Esophagus squamous epithelium (tissue), 5 donors: Measurements from ENCODE around the gene RIPOR1. TPM values are rescaled to one million over a fixed set of nuclear protein-coding genes. Genes with fewer than 3 reads are reported as not detected.

Source experiments
- DNase-seq: peaks from one replicate; lab custom pipeline; 2025; lab: John Stamatoyannopoulos, UW
- H3K27ac ChIP-seq, 4 donors: fragments of 200-600 bp; sonication (generic); one replicate each; pipeline ENCODE4 v1.5.1; 2016 to 2019; ENCODE audit warnings: mild to moderate bottlenecking in 1 of 4
- H3K27me3 ChIP-seq, 4 donors: fragments of 200-600 bp; sonication (generic); 1 replicate in 3 of 4; 2 replicates in 1 of 4; pipeline versions ENCODE4 v1.5.1 to v1.6.0; 2017 to 2021; ENCODE audit warnings: antibody characterized with exemption in 1 of 4
- H3K36me3 ChIP-seq, 3 donors: fragments of 200-600 bp; sonication (generic); one replicate each; pipeline ENCODE4 v1.5.1; 2016 to 2019
- H3K4me1 ChIP-seq, 3 donors: fragments of 200-600 bp; sonication (generic); one replicate each; pipeline ENCODE4 v1.5.1; 2017 to 2019
- H3K4me3 ChIP-seq, 4 donors: fragments of 200-600 bp; sonication (generic); 1 replicate in 3 of 4; 2 replicates in 1 of 4; pipeline ENCODE4 v1.5.1; 2016 to 2019; ENCODE audit warnings: mild to moderate bottlenecking in 2 of 4, moderate library complexity in 1 of 4
- H3K9me3 ChIP-seq, 3 donors: fragments of 200-600 bp; sonication (generic); one replicate each; pipeline ENCODE4 v1.5.1; 2016 to 2019
- POLR2A ChIP-seq, 4 donors: fragments of 450-650 bp; IDR thresholded peaks; one replicate each; pipeline ENCODE4 v1.6.1; 2017; ENCODE audit warnings: antibody characterized with exemption in 4 of 4, mild to moderate bottlenecking in 4 of 4, moderate library complexity in 3 of 4
- WGBS, 2 donors: methylation state at CpG; one replicate each; pipeline ENCODE4 v1.1.5; 2018; 5-methylcytosine and 5-hydroxymethylcytosine counted together
- intact Hi-C: fragments of 100-400 bp; cut with DNase I; formaldehyde crosslinking; loops from one replicate; pipeline ENCODE4 v1.15.0; 2022
- total RNA-seq, 4 donors: library from RNA; depleted of rRNA; stranded (reverse); fragments of >200 nt; gene quantifications; one replicate each; pipeline ENCODE4 v1.1.0, GENCODE V29; 2016
- TF ChIP-seq, protein P1 (sequence below), 6 experiments: fragments of 450-650 bp in 4 of 6; fragments of 200-600 bp in 2 of 6; sonication (generic) in 2 of 6; IDR thresholded peaks; one replicate each; pipeline ENCODE4 v1.5.1; 2016 to 2019; ENCODE audit warnings: antibody characterized with exemption in 6 of 6, mild to moderate bottlenecking in 4 of 6, moderate library complexity in 4 of 6
- donor health status: DM: yes; HTN: yes; CAD: no.

RIPOR1 gene
- total RNA-seq, 4 donors from 2014 or later = 6.6 to 24.0 (median 15.6) TPM

DNA sequence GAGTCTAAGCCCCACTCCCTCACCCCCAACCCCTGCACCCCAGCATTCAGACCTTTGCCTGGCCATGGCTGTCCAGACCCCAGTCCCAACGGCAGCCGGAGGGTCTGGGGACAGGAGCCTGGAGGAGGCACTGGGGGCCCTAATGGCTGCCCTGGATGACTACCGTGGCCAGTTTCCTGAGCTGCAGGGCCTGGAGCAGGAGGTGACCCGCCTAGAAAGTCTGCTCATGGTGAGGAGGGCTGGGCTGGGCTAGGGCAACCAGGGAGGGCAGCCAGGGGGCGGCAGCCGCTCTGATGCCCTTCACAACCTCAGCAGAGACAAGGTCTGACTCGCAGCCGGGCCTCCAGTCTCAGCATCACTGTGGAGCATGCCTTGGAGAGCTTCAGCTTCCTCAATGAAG is 14.4 kb downstream of the RIPOR1 start:
- peak overlapping the region in 1 of 4 donors; percentile 51 for H3K27ac ChIP-seq

DNA sequence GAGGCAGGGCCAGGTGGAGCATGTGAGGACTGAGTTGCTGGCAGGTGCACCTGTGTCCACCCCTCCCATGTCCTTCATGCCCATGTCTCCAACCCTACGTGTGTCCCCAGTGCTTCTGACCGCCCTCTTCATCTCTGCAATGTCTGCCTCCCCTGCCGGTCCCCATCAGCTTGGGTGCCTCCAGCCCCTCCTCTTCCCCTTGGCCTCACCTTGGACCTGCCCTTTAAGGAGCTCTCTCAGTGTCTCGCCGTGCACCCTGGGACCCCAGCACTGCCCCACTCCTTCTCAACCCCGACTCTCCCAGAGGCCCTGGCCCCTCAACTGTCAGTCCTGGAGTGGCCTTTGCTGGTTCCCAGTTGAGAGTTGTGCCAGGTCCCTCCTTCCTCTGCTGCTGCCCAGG is 15.0 kb downstream of the RIPOR1 start:
- Histone ChIP-seq H3K9me3 (no peaks in the 10 kb centered on the region), H3K4me3 (no peak overlapping the region), H3K36me3 (peaks cover 24 to 78% (median 33%) of the 10 kb centered on the region in 3 donors), H3K4me1 (peaks cover 40 to 99% (median 65%) of the 10 kb centered on the region in 3 donors), H3K27me3 (no peaks in the 10 kb centered on the region), H3K27ac (peak overlapping the region in 1 of 4 donors; percentile 51)
- intact Hi-C loops = no loop called here
- 83 to 84% methylated on average over 4 to 6 of the region's 6 CpGs for WGBS, 2 donors
- DNase-seq = no peak
- no peak for TF ChIP-seq POLR2A (IDR thresholded peaks at IDR 0.05)
- TF ChIP-seq, protein P1, sequence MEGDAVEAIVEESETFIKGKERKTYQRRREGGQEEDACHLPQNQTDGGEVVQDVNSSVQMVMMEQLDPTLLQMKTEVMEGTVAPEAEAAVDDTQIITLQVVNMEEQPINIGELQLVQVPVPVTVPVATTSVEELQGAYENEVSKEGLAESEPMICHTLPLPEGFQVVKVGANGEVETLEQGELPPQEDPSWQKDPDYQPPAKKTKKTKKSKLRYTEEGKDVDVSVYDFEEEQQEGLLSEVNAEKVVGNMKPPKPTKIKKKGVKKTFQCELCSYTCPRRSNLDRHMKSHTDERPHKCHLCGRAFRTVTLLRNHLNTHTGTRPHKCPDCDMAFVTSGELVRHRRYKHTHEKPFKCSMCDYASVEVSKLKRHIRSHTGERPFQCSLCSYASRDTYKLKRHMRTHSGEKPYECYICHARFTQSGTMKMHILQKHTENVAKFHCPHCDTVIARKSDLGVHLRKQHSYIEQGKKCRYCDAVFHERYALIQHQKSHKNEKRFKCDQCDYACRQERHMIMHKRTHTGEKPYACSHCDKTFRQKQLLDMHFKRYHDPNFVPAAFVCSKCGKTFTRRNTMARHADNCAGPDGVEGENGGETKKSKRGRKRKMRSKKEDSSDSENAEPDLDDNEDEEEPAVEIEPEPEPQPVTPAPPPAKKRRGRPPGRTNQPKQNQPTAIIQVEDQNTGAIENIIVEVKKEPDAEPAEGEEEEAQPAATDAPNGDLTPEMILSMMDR (IDR thresholded peaks at IDR 0.05) = no peak

More for the DNA sequence above, 14.4 kb downstream of the RIPOR1 start:
- H3K27me3 ChIP-seq = no peaks in the 10 kb centered on the region
- DNase-seq = no peak
- intact Hi-C loops = no loop called here
- WGBS, 2 donors = no CpG with 5 or more reads among the region's 8 CpGs
- H3K4me3 ChIP-seq = no peak overlapping the region
- TF ChIP-seq, protein P1 (IDR thresholded peaks at IDR 0.05) = no peak
- TF ChIP-seq POLR2A (IDR thresholded peaks at IDR 0.05) = no peak
- peaks cover 24 to 78% (median 33%) of the 10 kb centered on the region in 3 donors for H3K36me3 ChIP-seq
- no peaks in the 10 kb centered on the region for H3K9me3 ChIP-seq
- H3K4me1 ChIP-seq = peaks cover 39 to 99% (median 64%) of the 10 kb centered on the region in 3 donors

DNA sequence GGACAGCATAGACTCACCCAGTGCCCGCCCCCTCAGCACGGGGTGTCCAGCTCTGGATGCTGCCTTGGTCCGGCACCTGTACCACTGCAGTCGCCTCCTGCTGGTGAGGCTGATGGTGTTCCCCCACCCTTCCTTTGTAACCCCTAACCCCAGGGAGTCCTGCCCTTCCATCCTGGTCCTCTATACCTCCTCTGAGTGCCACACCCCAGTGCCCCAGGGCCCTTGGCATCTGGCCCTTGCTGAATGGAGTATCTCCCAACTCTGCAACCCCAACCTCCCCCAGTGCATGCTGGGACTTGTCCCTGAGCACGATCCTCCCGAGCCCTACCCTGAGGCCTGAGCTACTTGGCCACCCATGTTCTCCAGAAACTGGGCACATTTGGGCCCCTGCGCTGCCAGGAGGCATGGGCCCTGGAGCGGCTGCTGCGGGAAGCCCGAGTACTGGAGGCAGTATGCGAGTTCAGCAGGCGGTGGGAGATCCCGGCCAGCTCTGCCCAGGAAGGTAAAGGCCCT is 15.8 kb downstream of the RIPOR1 start:
- intact Hi-C loops = no loop called here
- Histone ChIP-seq H3K4me1 (peaks cover 32 to 91% (median 57%) of the 10 kb centered on the region in 3 donors), H3K27ac (peak overlapping the region in 3 of 4 donors; percentile 2 to 39 (median 29)), H3K9me3 (no peaks in the 10 kb centered on the region), H3K4me3 (no peak overlapping the region), H3K36me3 (peaks cover 22 to 75% (median 33%) of the 10 kb centered on the region in 3 donors), H3K27me3 (no peaks in the 10 kb centered on the region)
- TF ChIP-seq, protein P1 (IDR thresholded peaks at IDR 0.05) = peak in 2 of 6 experiments; percentile 6 to 9
- TF ChIP-seq POLR2A (IDR thresholded peaks at IDR 0.05) = no peak
- 49 to 56% methylated on average over 6 to 13 of the region's 13 CpGs for WGBS, 2 donors
- no peak for DNase-seq

DNA sequence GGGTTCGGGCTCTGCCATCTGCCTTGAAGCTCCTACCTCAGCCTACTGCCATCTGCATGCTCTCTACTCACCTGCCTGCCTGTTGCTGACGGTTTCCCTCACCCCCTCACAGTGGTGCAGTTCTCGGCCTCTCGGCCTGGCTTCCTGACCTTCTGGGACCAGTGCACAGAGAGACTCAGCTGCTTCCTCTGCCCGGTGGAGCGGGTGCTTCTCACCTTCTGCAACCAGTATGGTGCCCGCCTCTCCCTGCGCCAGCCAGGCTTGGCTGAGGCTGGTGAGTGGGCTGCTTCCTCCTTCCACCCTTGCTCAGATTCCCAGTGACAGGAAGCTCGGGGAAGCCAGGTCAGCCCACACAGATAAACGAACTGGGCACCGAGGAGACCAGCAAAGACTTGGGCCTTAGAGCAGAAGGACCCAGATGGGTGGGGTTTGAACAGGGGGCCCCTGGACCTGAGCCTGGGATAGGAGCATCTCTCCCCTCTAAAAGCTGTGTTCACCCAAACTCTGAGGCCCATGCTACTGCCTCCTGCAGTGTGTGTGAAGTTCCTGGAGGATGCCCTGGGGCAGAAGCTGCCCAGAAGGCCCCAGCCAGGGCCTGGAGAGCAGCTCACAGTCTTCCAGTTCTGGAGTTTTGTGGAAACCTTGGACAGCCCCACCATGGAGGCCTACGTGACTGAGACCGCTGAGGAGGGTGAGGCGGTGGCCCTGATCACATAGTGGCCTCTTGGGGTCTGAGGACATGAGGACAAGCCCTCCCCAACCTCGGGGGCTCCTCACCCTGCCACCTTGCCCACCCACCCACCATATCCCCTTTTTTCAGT is 16.4 kb downstream of the RIPOR1 start:
- WGBS, 2 donors = 65 to 84% methylated on average over 4 of the region's 15 CpGs
- TF ChIP-seq, protein P1 (IDR thresholded peaks at IDR 0.05) = no peak
- TF ChIP-seq POLR2A (IDR thresholded peaks at IDR 0.05) = no peak
- intact Hi-C loops = no loop called here
- Histone ChIP-seq H3K4me3 (no peak overlapping the region), H3K27me3 (no peaks in the 10 kb centered on the region), H3K36me3 (peaks cover 16 to 68% (median 33%) of the 10 kb centered on the region in 3 donors), H3K4me1 (peaks cover 32 to 84% (median 53%) of the 10 kb centered on the region in 3 donors), H3K9me3 (no peaks in the 10 kb centered on the region), H3K27ac (peak overlapping the region in 3 of 4 donors; percentile 2 to 84 (median 29))
- no peak for DNase-seq

DNA sequence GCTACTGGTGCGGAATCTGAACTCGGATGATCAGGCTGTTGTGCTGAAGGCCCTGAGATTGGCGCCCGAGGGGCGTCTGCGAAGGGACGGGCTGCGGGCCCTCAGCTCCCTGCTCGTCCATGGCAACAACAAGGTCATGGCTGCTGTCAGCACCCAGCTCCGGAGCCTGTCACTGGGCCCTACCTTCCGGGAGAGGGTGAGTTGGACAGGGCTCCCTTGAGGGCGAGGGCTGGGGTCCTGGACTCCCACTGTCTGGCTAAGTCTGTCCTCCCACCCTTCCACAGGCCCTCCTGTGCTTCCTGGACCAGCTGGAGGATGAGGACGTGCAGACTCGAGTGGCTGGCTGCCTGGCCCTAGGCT is 17.0 kb downstream of the RIPOR1 start:
- no CpG with 5 or more reads among the region's 14 CpGs for WGBS, 2 donors
- Histone ChIP-seq H3K9me3 (no peaks in the 10 kb centered on the region), H3K4me3 (no peak overlapping the region), H3K27ac (peak overlapping the region in 2 of 4 donors; percentile 75 to 84), H3K27me3 (no peaks in the 10 kb centered on the region), H3K4me1 (peaks cover 32 to 79% (median 53%) of the 10 kb centered on the region in 3 donors), H3K36me3 (peaks cover 13 to 62% (median 33%) of the 10 kb centered on the region in 3 donors)
- no peak for DNase-seq
- intact Hi-C loops = no loop called here
- TF ChIP-seq POLR2A (IDR thresholded peaks at IDR 0.05) = no peak
- TF ChIP-seq, protein P1 (IDR thresholded peaks at IDR 0.05) = no peak
